GM12873 (cell line): ENCODE measurements around the gene GNS.

ENCODE experiments used
- CTCF ChIP-seq: IDR thresholded peaks from 2 replicates; pipeline ENCODE4 v1.5.1; 2012; ENCODE audit warnings: low read depth, mild to moderate bottlenecking, moderate library complexity, low read length, control low read depth; ENCODE audit not compliant: insufficient read depth; ENCODE audit errors: missing control alignments

GNS gene

DNA sequence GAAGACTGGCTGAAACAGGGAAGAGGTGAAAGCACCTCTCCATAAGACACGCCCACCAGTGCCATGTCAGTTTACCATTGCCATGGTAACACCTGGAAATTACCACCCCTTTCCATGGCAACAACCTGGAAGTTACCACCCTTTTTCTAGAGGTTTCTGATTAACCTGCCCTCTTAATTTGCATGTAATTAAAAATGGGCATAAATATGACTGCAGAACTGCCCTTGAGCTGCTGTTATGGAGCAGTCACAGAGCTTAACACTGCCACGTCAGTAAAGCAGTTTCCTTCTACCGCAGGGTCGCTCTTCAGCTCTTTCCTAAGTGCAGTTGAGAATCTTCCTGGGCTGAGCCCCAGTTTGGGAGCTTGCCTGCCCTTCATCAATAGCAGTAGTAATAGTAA is 93.7 kb downstream of the GNS start:
- no peak for TF ChIP-seq CTCF
